Stimulated activated CD4-positive, alpha-beta T cell treated with anti-CD3 and anti-CD28 coated beads, Interleukin-4, amount 100 ng/mL, for 48 hours (primary cell): ENCODE results near the gene HTR7.
"Not testable (repeated sequence)": the region's sequence is repeated elsewhere in the genome, so short reads cannot be mapped to it uniquely, and the experiment has no call there.

Experiments used
- DNase-seq, 2 donors: peaks; one replicate each; pipeline ENCODE4 v3.0.0-alpha.2; 2020; ENCODE audit warnings: low read depth in 2 of 2

Gene HTR7

GRCh38 chr10:90857635-90858460, at the start of gene HTR7:
Gene HTR7 (minus strand): TSS chr10:90858039. CDS start chr10:90857671, 368 bp downstream.
- peak in 1 of 2 donors; percentile 31 for DNase-seq

GRCh38 chr10:90906596-90906995, 48.8 kb upstream of the HTR7 start:
- no peak for DNase-seq

- no peak for DNase-seq
These were observed 48.1 kb upstream of the HTR7 start for GRCh38 chr10:90905925-90906324.

GRCh38 chr10:90896916-90897315, 39.1 kb upstream of the HTR7 start:
- DNase-seq = not testable (repeated sequence)

GRCh38 chr10:90893190-90893589, 35.4 kb upstream of the HTR7 start:
- no peak for DNase-seq

- DNase-seq = no peak
These were observed 32.5 kb upstream of the HTR7 start for GRCh38 chr10:90890347-90890746.

- no peak for DNase-seq
These were observed 31.8 kb upstream of the HTR7 start for GRCh38 chr10:90889636-90890035.

- DNase-seq = no peak
These were observed 30.5 kb upstream of the HTR7 start for GRCh38 chr10:90888387-90888786.

GRCh38 chr10:90887555-90887954, 29.7 kb upstream of the HTR7 start:
- DNase-seq = no peak

- DNase-seq = no peak
These were observed 27.3 kb upstream of the HTR7 start for GRCh38 chr10:90885176-90885575.

GRCh38 chr10:90884431-90884830, 26.6 kb upstream of the HTR7 start:
- no peak for DNase-seq

- not testable (repeated sequence) for DNase-seq
These were observed 22.4 kb upstream of the HTR7 start for GRCh38 chr10:90880059-90880719.

GRCh38 chr10:90879062-90879461, 21.2 kb upstream of the HTR7 start:
- no peak for DNase-seq

GRCh38 chr10:90872648-90873020, 14.8 kb upstream of the HTR7 start:
- DNase-seq = no peak

GRCh38 chr10:90871766-90872647, 14.2 kb upstream of the HTR7 start, which contains the start of gene RPP30:
Gene RPP30 (plus strand): TSS chr10:90871974. CDS start chr10:90871987, 13 bp downstream.
- peak; percentile 74 to 79 for DNase-seq

GRCh38 chr10:90871279-90871765, 13.5 kb upstream of the HTR7 start:
- DNase-seq = peak in 1 of 2 donors; percentile 14

- no peak for DNase-seq
These were observed 8.3 kb upstream of the HTR7 start for GRCh38 chr10:90866050-90866598.

- no peak for DNase-seq
These were observed 7.6 kb upstream of the HTR7 start for GRCh38 chr10:90865401-90865800.

GRCh38 chr10:90862908-90863514, 5.2 kb upstream of the HTR7 start:
- DNase-seq = no peak

- no peak for DNase-seq
These were observed 3.0 kb upstream of the HTR7 start for GRCh38 chr10:90860790-90861189.

GRCh38 chr10:90859321-90859751, 1.5 kb upstream of the HTR7 start:
- DNase-seq = no peak
